Pulmonary artery endothelial cell (primary cell): ENCODE measurements around the gene ACVRL1. TPM values are rescaled to one million over a fixed set of nuclear protein-coding genes. Genes with fewer than 3 reads are reported as not detected.
"Not testable (repeated sequence)": the region's sequence is repeated elsewhere in the genome, so short reads cannot be mapped to it uniquely, and the experiment has no call there.

Experiments
- DNase-seq: peaks from one replicate; pipeline ENCODE4 v3.0.0-alpha.2; 2011; ENCODE audit warnings: low read depth, low spot score
- total RNA-seq: library from RNA; depleted of rRNA; stranded (reverse); fragments of >200 nt; gene quantifications from 2 replicates; pipeline ENCODE4 v1.2.3, GENCODE V29; 2014

Gene ACVRL1
- total RNA-seq, 1 donor from 2014 or later, result 664 TPM

- no peak for DNase-seq
These were observed 33.3 kb upstream of the ACVRL1 start for GRCh38 chr12:51874000-51874399.

GRCh38 chr12:51874486-51874885 lies 32.8 kb upstream of the ACVRL1 start:
- DNase-seq, result no peak

- DNase-seq, result no peak
These were observed 28.2 kb upstream of the ACVRL1 start for GRCh38 chr12:51879102-51879501.

- DNase-seq, result no peak
These were observed 24.0 kb upstream of the ACVRL1 start for GRCh38 chr12:51883295-51883694.

GRCh38 chr12:51883998-51884675 lies 23.2 kb upstream of the ACVRL1 start:
- no peak for DNase-seq

GRCh38 chr12:51884676-51885229 lies 22.6 kb upstream of the ACVRL1 start:
- DNase-seq, result no peak

- DNase-seq, result not testable (repeated sequence)
These were observed 21.8 kb upstream of the ACVRL1 start for GRCh38 chr12:51885294-51886020.

GRCh38 chr12:51886021-51886710 lies 21.1 kb upstream of the ACVRL1 start:
- peak; percentile 97 for DNase-seq

- DNase-seq, result no peak
These were observed 19.6 kb upstream of the ACVRL1 start, which contains the start of gene ANKRD33 for GRCh38 chr12:51887476-51888315. Gene ANKRD33, plus strand, starts transcription at chr12:51888103. Its CDS starts 84 bp downstream, at chr12:51888187.

GRCh38 chr12:51888316-51889215 lies 18.7 kb upstream of the ACVRL1 start:
- DNase-seq, result no peak

- no peak for DNase-seq
These were observed 17.8 kb upstream of the ACVRL1 start for GRCh38 chr12:51889216-51890132.

GRCh38 chr12:51890133-51890464 lies 17.2 kb upstream of the ACVRL1 start:
- DNase-seq, result no peak

GRCh38 chr12:51890511-51891171 lies 16.7 kb upstream of the ACVRL1 start:
- no peak for DNase-seq

GRCh38 chr12:51891843-51892242 lies 15.5 kb upstream of the ACVRL1 start:
- no peak for DNase-seq

GRCh38 chr12:51893786-51894185 lies 13.5 kb upstream of the ACVRL1 start:
- DNase-seq, result no peak

- no peak for DNase-seq
These were observed 11.7 kb upstream of the ACVRL1 start for GRCh38 chr12:51895378-51896135.

GRCh38 chr12:51896236-51896635 lies 11.1 kb upstream of the ACVRL1 start:
- DNase-seq, result no peak

GRCh38 chr12:51897181-51897580 lies 10.1 kb upstream of the ACVRL1 start:
- DNase-seq, result peak; percentile 83
